GM19099 (cell line): ENCODE measurements around the gene TBC1D3.
"Not testable (repeated sequence)": the region's sequence is repeated elsewhere in the genome, so short reads cannot be mapped to it uniquely, and the experiment has no call there.

ENCODE experiments used
- POLR2A ChIP-seq: IDR thresholded peaks from 3 replicates; pipeline ENCODE4 v1.6.1; 2011; ENCODE audit warnings: low read depth; ENCODE audit not compliant: insufficient read length; ENCODE audit errors: extremely low read depth

Gene TBC1D3

GRCh38 chr17:38192455-38192854, at the start of gene TBC1D3:
Gene TBC1D3 (minus strand): TSS chr17:38192555. CDS start chr17:38191029, 1,526 bp downstream.
- TF ChIP-seq POLR2A, result not testable (repeated sequence)
